ENCODE results near the gene CELF2. TPM values are rescaled to one million over a fixed set of nuclear protein-coding genes. Genes with fewer than 3 reads are reported as not detected.

CELF2 gene
- total RNA-seq, 1 experiment from 2014 or later = 28.7 TPM

DNA sequence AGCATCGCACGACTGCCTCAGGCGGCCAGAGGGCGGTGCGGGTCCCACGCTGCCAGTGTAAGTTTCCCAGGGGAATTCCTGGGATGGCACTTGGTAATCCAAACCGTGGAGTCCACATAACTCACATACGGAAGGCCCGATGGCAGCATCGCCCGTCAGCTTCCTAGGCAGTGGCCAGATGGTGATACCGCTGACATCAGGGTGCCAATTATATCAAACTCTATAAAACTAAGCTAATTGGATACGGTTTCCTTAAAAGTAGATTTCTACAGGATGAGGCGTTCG is 189.8 kb downstream of the CELF2 start:
- peaks cover 61 to 71% of the 10 kb centered on the region in 2 experiments for H3K4me1 Mint-ChIP-seq

More for the DNA sequence above, 189.8 kb downstream of the CELF2 start:
- DNase-seq = no peak
- Histone ChIP-seq H3K4ac (ENCODE audit: low read depth, low read length) (no peak overlapping the region), H3K14ac (ENCODE audit: insufficient read depth, low read length) (no peak overlapping the region), H2AFZ (ENCODE audit: low read length) (no peak overlapping the region), H3K79me1 (ENCODE audit: insufficient read depth, low read depth, low read length, poor library complexity, severe bottlenecking) (no peaks in the 10 kb centered on the region), H4K8ac (replicated peaks; ENCODE audit: insufficient read length, low read depth, low read length) (no peak overlapping the region), H2BK5ac (ENCODE audit: insufficient read length, low read length) (no peak overlapping the region), H2BK120ac (ENCODE audit: low read depth, low read length, poor library complexity, severe bottlenecking) (no peak overlapping the region), H4K20me1 (ENCODE audit: control insufficient read depth, insufficient read depth, insufficient read length) (no peaks in the 10 kb centered on the region), H3K23me2 (ENCODE audit: insufficient read length, low read depth, low read length, poor library complexity, severe bottlenecking) (no peaks in the 10 kb centered on the region), H3K27me3 (ENCODE audit: insufficient read depth, low read length) (no peaks in the 10 kb centered on the region), H3K27ac (ENCODE audit: insufficient read length, low read depth, low read length) (no peak overlapping the region), H3K9ac (ENCODE audit: extremely low read depth, insufficient read length, low read length) (no peak overlapping the region), H2BK12ac (ENCODE audit: insufficient read length, low read depth, low read length) (no peak overlapping the region), H3K79me2 (ENCODE audit: insufficient read depth, low read length) (no peaks in the 10 kb centered on the region), H4K5ac (ENCODE audit: insufficient read length, low read depth, low read length) (no peak overlapping the region), H3K18ac (ENCODE audit: insufficient read length, low read depth, low read length) (peak overlapping the region; percentile 7), H2BK20ac (ENCODE audit: low read depth, low read length, poor library complexity, severe bottlenecking) (no peak overlapping the region), H2AK5ac (ENCODE audit: insufficient read length, low read length) (no peak overlapping the region), H3K4me1 (ENCODE audit: insufficient read depth, low read length) (peaks cover 9% of the 10 kb centered on the region; the same call in 1 of the 2 replicates), H3K23ac (ENCODE audit: insufficient read length, low read depth, low read length) (no peak overlapping the region), H3K4me2 (ENCODE audit: insufficient read depth, insufficient read length, low read length) (no peak overlapping the region), H3K9me3 (ENCODE audit: control insufficient read depth, low read depth, low read length) (no peaks in the 10 kb centered on the region), H2BK15ac (ENCODE audit: low read depth, low read length) (no peak overlapping the region), H3T11ph (ENCODE audit: low read length) (no peak overlapping the region), H3K56ac (ENCODE audit: insufficient read length, low read depth, low read length) (no peak overlapping the region), H4K91ac (ENCODE audit: insufficient read length, low read depth, low read length) (no peak overlapping the region)
- Mint-ChIP-seq H3K27me3 (ENCODE audit: low read depth) (no peaks in the 10 kb centered on the region), H3K36me3 (ENCODE audit: insufficient read depth in 1 of 3, low read depth in 3 of 3) (no peaks in the 10 kb centered on the region), H3K9me3 (no peaks in the 10 kb centered on the region), H3K27ac (peak overlapping the region in 2 of 3 experiments; percentile 63 to 83; a peak in 3 of 7 replicates), H3K4me3 (no peak overlapping the region)
- WGBS (ENCODE audit: extremely low coverage, insufficient read length, low lambda C conversion rate) = no CpG with 5 or more reads among the region's 15 CpGs
- TF ChIP-seq, protein P1, sequence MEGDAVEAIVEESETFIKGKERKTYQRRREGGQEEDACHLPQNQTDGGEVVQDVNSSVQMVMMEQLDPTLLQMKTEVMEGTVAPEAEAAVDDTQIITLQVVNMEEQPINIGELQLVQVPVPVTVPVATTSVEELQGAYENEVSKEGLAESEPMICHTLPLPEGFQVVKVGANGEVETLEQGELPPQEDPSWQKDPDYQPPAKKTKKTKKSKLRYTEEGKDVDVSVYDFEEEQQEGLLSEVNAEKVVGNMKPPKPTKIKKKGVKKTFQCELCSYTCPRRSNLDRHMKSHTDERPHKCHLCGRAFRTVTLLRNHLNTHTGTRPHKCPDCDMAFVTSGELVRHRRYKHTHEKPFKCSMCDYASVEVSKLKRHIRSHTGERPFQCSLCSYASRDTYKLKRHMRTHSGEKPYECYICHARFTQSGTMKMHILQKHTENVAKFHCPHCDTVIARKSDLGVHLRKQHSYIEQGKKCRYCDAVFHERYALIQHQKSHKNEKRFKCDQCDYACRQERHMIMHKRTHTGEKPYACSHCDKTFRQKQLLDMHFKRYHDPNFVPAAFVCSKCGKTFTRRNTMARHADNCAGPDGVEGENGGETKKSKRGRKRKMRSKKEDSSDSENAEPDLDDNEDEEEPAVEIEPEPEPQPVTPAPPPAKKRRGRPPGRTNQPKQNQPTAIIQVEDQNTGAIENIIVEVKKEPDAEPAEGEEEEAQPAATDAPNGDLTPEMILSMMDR (conservative IDR thresholded peaks at IDR 0.05) = no peak
